Right kidney (tissue), 1 donor: ENCODE measurements around the gene SF3B2.

Source experiments
- DNase-seq: peaks from one replicate; pipeline ENCODE4 v3.0.0-alpha.2; 2016

Gene SF3B2

DNA sequence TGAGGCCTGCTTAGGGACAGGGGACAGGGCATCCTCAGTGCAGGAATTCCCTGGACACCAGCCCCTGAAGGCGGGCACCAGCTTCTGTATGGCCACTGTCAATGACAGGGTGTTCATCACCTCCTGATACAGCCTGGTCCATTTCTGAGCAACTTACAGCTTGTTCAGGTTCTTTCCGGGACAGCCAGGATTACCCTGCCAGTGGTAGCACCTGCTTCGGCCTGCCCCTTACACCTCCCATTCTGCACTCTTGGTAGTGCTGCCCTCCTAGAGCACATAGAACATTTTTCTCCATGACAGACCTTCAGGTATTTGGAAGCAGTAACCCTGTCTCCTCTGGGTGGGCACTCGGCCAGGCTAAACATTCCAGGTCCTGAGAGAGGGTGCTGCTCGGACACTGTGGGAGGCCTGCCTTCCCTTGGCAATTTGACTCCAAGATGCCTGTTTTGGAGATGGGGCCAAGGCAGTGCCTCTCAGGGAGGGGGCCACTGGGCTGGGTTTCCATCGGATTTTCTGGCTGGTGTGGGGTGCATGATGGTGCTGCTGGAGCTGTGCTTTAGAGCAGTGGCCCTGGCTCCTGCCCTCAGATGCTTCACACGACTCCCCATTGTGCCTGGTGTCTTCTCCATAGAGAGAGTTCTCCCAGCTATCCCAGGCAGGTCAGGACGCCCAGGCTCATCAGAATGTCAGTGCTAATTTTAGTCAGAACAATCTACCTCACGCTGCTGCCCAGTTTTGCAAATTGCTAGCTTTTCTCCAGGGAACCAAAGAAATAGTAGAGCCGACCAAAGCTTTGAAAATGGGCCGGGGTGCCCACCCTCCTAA is 4.4 kb upstream of the SF3B2 start:
- DNase-seq = peak; percentile 33

GRCh38 chr11:66048547-66049323 is 3.4 kb upstream of the SF3B2 start, which contains the start of gene GAL3ST3:
GAL3ST3 (minus strand) TSS chr11:66049161; CDS start chr11:66045415, 3,746 bp downstream.
- peak; percentile 35 for DNase-seq

GRCh38 chr11:66050581-66051231 is 1.5 kb upstream of the SF3B2 start:
- DNase-seq = peak; percentile 15

DNA sequence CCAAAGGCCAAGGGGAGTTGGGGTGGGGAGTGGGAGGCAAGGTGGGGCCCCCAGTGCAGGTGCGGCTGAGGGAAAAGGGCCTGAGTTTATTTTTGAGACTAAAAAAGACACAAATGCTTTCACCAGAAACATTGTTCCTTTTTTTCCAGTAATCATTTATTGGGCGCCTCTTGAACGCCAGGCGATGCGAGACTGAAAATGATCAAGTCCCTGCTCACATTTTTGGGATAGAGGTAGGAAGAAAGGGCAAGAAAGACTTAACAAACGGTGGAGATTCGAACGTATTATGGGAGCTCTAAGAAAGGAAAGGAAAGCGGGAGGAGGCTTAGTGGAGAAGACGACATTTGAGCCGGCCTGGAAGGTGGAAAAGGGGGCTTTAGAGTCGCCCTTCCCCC is 796 bp upstream of the SF3B2 start:
- DNase-seq = no peak

GRCh38 chr11:66052664-66052982 is 459 bp downstream of the SF3B2 start:
- no peak for DNase-seq

DNA sequence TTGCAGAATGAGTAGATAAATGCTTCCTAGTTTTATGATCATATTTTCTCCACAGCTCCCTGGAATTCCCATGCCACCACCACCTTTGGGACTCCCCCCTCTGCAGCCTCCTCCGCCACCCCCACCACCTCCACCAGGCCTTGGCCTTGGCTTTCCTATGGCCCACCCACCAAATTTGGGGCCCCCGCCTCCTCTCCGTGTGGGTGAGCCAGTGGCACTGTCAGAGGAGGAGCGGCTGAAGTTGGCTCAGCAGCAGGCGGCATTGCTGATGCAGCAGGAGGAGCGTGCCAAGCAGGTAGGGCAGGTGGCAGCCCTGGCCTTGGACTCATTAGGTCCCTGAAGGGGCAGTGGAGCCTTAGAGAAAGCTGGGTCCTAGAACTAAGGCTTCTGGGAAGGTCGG is 2.9 kb downstream of the SF3B2 start:
- no peak for DNase-seq

DNA sequence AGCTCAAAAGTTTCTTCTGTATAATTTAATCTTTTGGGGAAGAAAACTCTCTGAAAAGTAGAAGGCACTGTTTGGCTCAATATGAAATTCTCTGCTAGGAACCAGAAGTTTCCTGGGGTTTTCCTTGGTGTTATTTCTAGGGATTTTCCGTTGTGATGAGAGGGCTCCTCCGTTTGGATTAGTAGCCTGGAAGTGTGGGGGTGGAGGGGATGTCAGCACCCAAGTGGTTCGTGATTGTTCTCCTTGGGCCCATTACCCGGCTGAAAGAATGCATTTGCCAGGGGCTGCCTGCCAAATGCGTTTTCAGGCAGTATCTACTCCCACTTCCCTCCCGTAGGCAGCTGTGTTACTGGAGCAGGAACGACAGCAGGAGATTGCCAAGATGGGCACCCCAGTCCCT is 4.3 kb downstream of the SF3B2 start:
- no peak for DNase-seq

GRCh38 chr11:66059966-66060680 is 8.0 kb downstream of the SF3B2 start:
- no peak for DNase-seq

DNA sequence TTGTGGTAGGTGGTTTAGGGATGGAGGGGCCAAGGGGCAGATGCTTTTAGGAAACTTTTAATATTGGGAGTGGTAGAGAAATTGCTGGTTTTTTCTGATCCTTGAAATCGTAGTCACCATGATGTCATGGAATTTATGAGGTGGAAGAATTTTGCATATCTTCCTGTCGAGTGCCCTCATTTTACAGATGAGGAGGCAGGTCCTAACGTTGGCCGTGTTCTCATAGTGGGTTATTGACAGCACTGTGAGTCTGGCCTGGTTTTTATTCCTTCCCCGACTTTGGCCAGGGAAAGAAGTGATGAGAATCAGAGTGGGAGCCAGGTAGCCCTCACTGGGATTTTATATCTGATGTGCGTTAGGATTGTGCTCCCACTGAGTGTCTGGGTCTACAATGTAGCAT is 9.1 kb downstream of the SF3B2 start:
- no peak for DNase-seq

GRCh38 chr11:66062408-66062807 is 10.2 kb downstream of the SF3B2 start:
- no peak for DNase-seq

DNA sequence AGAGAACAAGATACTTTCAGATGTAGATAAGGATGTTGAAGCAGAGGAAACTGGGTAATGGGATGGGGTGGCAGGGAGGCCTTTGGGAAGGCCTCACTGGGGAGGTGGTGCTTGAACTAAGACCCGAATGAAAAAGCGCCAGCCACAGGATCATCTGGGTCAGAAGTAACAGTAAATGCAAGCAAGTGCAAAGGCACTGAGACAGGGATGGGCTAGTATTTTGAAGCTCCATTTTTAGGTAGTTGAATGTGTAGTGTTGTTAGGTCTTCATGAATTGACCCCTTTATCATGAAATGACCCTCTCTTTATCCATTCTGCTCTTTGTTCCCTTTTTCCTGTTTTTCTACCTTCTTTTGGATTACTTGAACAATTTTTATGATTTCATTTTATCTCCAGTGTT is 11.7 kb downstream of the SF3B2 start:
- no peak for DNase-seq

- DNase-seq = no peak
Measured at GRCh38 chr11:66064571-66064970, 12.4 kb downstream of the SF3B2 start.

GRCh38 chr11:66066751-66067150 is 14.6 kb downstream of the SF3B2 start:
- no peak for DNase-seq

DNA sequence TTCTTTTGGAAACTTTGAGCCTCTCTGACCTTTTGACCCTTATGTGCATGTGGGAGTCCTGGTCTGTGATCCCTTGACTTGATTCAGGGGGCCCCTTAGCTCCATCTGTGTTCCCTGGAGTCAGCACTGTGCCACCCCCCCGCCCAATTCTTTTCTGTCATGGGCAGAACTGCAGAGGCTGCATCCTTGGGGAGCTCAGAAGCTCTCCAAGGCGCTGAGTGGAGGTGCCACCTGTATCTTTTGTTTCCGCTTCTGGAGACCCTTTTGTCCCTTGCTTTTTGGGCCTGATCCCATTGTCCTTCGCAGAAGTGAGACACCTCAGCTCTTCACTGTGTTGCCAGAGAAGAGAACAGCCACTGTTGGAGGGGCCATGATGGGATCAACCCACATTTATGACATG is 15.5 kb downstream of the SF3B2 start:
- DNase-seq = no peak

- peak; percentile 65 for DNase-seq
Measured at GRCh38 chr11:66068154-66068821, 16.1 kb downstream of the SF3B2 start.

GRCh38 chr11:66068923-66069714 is 17.0 kb downstream of the SF3B2 start:
- no peak for DNase-seq

- peak; percentile 75 for DNase-seq
Measured at GRCh38 chr11:66069715-66070603, 17.8 kb downstream of the SF3B2 start, which contains the start of gene PACS1. PACS1 (plus strand) TSS chr11:66070272; CDS start chr11:66070487, 215 bp downstream.

GRCh38 chr11:66070604-66071380 is 18.6 kb downstream of the SF3B2 start:
- peak; percentile 72 for DNase-seq

- DNase-seq = no peak
Measured at GRCh38 chr11:66071381-66071801, 19.2 kb downstream of the SF3B2 start.
